ENCODE measurements around the gene PRKAA2. TPM values are rescaled to one million over a fixed set of nuclear protein-coding genes. Genes with fewer than 3 reads are reported as not detected.

PRKAA2 gene
- polyA plus RNA-seq, 5 donors: 3.3 to 5.4 (median 4.1) TPM

DNA sequence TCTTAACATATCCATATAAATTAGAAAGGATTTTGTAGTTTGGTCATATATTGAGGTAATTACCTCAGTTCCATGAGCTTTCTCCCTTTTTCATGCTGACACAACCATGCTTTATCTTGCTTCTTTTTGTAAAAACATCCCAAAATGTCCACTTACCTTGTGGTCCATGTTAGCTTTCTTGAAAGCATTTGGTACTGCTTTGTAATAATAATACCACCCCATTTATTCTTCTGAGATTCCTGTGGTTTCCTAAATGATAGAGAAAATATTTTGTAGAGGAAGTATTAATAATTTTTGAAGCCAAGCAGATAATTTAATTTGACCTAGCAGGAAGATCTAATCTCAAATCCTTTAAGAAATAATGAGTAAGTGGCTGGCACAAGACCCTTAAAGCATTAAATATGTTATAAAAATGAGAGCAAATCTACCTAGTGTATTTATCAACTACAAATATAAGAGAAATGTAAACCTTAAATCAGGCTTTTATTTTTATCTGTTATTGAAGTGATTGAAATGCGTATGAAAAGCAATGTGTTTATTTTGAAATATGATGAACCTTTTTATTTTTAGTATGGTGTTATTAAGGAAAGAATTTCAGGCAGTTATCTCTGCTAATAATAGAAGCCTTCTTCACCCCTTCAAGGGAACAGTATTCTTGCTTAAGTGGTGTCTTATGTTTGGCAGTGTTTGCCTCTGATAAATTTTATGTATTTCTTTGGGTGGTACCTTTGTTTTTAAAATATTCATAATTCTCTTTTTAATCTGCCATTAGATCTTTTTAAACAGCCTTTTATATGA, 9.2 kb downstream of the PRKAA2 start:
- DNase-seq: no peak

DNA sequence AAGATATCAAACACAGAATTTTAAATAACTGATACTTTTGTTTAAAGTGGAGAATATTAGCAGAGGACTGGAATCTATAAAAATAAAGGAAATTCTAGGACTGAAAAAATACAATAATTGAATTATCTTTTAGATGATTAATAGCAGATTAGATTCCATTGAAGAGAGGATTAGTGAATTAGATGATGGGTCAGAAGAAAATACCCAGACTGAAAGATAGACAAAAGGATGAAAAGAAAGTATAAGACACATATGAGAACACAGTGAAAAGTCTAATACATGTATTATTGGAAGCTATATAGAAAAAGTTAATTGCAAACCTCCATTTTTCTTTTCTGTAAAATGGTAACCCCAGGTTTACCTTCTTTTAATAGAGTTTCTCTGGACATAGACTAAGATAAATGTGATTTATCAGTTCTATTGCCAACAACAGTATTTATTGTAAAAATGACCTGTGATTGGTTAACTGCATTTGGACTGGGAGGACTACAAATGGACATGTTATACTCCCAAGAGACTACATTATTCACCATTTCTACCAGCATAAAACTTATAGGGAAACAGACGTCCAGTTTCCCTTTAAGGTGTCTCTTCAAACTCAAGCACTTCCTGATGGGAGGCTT, 11.0 kb downstream of the PRKAA2 start:
- DNase-seq: no peak

DNA sequence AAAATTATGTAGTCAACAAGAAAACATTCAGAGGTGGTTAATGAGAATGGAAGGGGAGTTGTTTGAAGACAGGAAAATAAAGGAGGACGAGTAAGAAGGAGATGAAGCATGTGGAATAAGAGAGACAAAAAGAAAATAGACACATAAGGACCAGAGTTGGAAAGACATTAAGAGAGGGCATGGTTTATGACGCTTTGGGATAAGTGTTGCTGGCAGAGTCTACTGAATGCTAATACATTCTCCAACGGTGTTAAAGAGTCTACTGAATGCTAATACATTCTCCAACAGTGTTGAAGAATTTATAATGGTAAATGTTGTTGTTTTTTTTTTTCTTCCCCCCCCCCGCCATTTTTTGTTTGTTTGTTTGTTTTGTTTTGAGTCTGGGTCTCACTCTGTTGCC, 13.1 kb downstream of the PRKAA2 start:
- DNase-seq: no peak

DNA sequence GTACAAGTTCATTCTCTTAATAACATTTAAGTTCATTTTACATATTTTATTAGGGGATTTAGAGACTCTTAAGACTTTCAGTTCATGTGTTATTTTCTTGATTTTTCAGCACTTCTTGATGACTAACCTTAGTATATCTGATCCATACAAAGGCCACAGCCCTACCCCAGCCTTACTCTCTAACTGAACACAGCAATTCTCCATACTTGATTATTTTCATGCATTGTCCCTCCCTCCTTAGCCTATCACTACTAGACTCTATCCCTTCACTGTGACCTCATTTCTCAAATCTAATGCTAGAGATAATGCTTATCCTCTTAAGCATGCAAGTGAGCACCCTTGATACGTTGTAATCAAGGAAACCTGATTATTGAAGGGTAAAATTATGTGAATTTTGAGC, 15.2 kb downstream of the PRKAA2 start:
- DNase-seq: no peak

DNA sequence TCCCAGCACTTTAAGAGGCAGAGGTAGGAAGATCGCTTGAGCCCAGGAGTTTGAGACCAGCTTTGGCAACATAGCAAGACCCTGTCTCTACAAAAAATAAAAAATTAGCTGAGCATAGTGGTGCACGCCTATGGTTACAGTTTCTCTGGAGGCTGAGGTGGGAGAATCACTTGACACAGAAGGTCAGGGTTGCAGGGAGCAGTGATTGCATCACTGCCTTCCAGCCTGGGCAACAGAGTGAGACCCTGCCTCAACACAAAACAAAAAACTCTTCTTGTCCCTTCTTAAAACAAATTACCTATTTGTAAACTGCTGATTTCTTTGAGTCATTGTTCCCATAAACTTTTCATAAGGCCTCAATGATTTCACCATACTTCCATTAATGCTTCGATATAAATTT, 18.7 kb downstream of the PRKAA2 start:
- DNase-seq: no peak

DNA sequence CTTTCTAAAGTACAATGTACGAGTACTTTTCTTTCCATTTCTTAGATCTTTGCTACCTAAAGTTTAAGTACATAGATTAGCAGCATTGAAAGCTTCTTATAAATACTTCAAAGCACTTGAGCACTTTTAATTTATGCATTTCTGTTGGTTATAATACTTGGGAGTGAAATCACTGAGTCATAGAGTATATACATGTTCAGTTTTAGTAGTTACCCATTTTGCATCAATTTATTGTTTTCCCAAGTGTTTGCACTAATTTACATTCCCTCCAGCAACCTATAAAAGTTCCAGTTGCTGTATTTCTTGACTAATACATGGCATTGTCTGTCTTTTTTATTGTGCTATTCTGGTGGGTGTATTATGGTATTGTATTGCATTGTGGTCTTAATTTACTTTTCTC, 20.3 kb downstream of the PRKAA2 start:
- no peak for DNase-seq

DNA sequence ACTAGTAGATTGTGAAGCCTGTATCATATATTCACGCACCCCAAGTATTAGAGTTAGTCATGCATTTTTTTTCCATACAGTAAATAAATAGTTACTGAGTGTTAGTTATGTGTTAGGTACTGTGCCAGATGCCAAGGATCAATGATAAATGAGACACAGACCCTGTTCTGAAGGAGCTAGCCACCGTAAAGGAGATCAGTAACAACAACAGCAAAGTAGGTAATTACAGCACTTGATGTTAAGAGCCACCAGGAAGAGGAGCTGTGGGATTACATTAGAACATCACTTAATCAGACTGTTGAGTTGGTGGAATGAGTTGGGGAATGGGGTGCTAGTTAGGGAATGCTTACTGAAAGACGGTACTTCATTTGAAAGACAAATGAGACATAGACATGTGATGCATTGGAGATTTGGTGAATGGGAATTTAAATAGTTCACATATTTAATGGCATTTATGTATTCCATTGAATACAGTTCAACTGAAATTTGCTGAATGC, 21.0 kb downstream of the PRKAA2 start:
- DNase-seq: no peak

DNA sequence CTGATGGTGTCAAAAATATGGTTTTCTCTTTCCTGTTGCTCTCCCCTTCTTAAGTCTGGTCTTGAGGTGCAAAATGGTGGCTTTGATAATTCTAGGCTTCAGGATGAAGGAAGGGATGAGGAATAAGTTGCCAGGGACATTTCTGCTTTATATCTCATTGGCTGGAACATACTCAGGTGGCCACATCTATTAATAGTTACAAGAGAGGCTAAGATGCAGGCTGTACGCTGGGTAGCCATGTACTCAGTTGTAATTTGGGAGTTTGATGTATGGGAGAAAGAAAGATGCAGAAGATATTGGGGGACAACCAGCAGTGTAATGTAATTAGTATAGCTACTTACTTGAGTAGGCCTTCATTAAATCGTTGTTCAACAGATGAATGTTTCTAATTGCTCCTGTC, 25.2 kb downstream of the PRKAA2 start:
- no peak for DNase-seq

DNA sequence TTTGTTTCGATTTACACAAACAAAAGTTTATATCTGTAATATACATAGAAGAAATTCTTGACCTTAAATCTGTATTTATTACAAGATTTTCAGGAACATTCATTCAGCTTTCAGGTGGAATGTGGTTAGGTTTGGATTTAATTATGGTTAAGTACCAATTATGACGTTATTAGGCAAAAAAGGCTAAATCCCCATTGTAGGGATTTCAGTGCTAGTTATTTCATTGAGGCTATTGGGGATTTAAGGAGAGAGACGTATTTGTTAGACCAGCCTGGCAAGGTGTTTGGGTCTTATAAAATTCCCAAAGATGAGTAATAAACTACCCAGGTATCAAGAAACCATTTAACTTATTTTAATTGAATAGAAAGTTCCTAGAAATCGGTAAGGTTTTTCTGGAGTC, 26.0 kb downstream of the PRKAA2 start:
- no peak for DNase-seq

DNA sequence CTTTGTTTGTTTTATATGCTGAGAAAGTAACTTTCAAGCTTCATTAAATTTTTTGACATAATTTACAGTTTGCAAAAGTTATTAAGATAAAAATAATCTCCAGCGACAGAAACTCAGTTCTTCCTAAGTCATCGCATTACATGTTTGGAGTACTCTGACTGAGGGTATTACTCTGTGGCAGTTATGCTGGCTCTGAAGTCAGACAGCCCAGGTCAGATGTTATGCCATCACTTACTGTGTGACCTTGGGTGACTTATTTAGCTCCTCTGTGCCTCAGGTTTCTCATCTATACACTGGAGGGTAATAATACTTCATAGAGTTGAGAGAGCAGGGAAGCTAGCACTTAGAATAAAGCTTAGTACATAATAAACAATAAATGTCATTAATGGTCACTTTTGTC, 26.4 kb downstream of the PRKAA2 start:
- DNase-seq: no peak

DNA sequence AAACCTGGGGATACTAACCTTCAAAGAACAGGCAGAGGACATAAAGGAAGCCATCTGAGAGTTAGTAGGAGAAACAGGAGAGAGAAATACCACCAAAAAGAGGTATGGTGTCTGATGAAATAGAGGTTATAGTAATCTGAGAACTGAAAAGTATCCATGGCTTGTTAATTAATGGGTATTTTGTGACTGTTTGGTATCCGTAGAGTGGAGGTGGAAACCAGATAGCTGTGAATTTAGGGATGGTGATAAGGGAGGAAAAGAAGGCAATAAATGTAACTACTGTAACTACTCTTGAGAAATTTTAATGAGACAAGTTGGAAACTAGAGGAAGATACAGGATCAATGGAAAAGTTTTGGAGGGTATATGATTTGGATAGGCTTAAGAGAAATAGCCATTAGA, 27.5 kb downstream of the PRKAA2 start:
- DNase-seq: no peak

DNA sequence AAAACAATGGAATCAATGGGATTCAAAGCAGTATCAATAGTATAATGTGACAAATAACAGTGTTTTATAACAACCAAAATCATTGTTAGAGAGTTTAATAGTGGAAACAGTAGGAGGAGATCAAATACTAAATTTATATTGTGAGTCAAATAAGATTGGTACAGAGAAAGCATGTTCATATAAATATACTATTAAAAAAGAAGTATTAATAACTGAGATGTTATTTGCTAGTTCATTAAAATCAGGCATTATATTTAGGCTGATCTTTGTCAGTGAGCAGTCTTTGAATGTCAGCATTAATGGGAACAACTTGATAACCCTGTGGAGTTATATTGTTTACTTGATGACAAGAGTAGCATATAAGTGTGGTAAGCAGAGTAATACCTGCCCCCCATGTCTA, 30.6 kb downstream of the PRKAA2 start:
- DNase-seq: no peak

DNA sequence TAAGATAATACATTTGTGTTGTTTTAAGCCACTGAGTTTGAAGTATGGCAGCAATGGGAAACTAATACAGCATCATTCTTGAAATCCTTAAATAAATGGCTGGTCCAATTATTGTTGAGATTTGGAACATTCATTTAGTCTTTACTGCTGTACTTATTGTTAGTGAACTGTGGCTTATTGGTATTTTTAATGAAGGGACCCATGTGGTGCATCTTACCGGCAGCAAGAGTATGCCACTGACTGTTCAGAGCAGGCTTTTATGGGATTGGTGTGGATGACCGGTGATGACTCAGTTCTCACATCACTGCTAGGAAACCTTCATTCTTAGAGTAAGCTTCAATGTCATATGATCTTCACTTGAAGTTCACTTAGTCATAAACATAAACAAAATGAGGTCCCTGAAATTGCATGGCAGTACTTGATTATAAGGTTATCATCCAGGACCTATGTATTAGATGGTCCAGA, 31.5 kb downstream of the PRKAA2 start:
- no peak for DNase-seq

DNA sequence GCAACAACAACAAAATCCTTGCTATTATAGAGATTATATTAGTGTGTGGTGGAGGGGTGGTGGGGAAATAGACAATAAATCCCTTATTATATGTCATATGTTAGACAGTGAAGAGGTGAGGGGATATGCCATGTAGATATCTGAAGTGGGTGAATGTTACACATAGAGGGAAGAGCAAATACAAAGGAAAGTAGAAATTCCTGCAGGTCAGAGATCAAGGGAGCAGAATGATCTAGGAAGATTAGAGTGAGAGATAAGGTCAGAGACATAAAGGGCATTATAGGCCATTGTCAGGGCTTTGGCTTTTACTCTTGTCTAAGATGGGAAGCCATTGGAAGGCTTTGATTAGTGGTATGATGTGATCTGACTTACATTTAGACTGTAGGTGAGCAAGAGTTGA, 38.5 kb downstream of the PRKAA2 start:
- DNase-seq: no peak

DNA sequence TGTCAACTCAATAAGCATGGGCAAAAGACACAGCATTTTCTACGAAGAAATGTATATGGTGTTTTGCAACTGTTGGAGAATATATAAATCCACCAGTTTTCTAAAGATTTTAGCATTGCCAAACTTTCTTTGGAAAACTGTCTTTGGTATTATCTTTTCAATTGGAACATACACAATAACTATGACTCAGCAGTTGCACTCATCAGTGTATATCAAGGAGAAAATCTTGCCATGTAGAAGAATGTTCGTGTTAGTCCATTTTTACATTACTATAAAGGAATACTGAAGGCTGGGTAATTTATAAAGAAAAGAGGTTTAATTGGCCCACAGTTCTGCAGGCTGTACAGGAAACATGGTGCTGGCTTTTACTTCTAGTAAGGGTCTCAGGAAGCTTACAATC, 41.1 kb downstream of the PRKAA2 start:
- no peak for DNase-seq

DNA sequence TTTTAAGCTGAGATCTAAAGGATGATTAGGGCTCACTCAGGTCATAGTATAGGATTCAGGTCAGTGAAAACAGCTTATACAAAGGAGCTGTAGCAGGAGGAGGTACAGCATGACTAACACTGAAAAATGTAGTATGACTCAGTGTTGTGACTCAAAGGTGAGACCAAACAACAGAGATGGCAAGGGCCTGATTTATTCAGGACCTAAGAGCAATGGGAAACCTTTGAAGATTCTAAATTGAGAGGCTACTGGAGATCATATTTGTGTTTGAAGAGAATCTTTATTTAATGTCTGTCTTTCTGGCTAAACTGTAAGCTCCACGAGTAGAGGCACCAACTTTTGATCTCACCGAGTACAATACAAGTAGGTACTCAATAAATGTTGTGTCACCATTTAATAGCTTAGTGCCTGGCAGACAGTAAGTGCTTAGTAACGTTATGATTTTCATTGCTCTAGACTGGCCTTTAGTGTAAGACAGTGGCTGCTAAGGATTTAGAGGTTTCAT, 43.5 kb downstream of the PRKAA2 start:
- DNase-seq: no peak

DNA sequence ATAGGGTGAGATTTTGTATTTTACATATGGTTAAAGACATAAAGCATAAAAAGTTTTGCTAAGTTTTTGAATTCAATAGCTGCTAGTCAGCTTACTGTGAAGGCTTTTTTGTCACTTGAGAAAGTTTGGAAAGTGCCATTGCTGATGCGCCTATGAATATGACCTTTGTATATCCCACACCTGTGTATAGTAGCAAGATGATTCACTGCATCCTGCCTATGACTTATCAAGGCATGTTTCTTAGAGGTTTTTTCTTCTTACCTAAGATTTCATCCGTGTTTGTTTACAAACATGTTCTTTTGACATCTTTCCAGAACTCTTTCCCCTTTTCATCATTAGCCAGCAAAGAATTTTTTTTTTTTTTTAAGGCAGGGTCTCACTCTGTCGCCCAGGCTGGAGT, 51.5 kb downstream of the PRKAA2 start:
- no peak for DNase-seq

DNA sequence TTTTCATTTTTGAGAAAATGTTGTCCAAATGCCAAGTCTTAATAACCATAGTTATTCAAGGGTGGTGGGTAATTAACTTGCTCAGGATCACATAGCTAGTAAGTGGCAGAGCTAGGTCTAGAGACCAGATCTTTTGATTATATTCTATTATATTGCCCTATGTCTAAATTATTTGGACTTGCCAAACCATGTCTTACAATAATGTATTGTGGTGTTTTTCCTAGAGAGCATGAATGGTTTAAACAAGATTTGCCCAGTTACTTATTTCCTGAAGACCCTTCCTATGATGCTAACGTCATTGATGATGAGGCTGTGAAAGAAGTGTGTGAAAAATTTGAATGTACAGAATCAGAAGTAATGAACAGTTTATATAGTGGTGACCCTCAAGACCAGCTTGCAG, 58.6 kb downstream of the PRKAA2 start:
- DNase-seq: no peak

DNA sequence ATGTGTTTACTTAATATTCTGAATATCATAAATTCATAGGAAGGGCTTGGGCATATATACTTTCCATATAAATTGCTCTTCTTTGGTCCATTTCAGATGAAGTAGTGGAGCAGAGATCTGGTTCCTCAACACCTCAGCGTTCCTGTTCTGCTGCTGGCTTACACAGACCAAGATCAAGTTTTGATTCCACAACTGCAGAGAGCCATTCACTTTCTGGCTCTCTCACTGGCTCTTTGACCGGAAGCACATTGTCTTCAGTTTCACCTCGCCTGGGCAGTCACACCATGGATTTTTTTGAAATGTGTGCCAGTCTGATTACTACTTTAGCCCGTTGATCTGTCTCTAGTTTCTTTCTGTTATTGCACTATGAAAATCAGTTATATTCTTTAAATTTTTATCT, 62.3 kb downstream of the PRKAA2 start:
- no peak for DNase-seq

DNA sequence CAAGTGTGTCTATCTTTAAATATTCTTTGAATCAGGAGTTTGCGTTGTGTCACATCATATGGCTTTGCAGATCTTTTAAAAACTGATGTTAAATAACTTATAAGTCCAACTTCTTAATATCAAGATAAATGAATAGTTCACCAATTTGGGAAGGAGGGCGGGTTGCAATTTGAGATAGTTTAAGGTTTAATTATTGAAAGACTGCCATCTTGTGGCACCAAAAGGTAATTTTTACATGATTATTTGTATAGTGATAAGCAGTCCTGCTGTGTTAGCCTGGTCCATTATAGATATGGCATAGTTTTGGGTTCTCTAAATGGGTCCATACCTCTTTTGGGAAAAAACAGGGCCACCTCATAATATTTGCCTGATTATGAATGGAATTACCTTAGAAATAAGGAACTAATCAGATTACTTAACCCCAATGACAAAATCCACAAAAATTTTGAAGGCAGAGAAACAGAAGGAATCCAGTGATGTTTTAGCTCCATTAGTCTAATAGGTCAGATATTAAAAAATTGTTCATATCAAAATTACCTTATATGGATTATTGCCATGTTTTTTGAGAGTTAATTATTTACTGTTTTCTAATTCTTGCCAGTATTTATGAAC, 64.3 kb downstream of the PRKAA2 start:
- peak; percentile 29 to 34 for DNase-seq

DNA sequence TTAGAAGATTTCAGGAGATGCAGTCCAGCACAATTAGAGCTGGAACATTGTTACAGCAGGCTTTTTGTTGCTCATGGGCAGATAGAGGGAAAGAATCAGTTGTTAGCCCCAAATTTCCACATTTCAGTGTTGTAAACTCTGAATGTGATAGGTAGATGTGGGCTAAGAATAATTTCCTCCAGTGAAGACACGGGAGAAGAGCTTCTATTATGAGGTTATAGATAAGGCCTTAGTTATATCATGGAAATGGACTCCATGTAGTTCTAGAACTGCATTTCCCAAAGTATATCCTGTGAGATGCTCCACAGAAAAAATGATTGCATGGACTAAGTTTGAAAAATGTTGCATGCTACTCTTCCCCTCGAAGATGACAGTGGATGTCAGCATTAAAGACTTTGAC, 64.9 kb downstream of the PRKAA2 start:
- DNase-seq: no peak

DNA sequence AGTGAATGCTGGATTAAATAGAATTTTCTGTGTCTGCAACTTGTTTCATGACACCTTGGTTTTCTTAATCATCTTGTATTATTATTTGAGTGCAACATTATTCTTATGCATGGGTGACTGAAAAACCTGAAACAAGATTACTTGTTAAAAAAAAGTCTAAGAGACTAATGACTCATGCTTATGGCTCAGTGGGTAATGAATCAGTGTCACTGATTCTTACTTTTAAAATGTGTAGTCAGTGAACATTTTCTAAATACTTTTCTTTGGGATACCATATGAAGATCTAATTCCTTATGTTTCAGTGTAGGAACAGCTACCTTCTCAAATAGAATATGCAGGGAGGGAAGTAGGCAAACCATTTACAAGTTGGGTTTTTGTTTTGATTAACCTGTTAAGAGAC, 65.5 kb downstream of the PRKAA2 start:
- DNase-seq: no peak

DNA sequence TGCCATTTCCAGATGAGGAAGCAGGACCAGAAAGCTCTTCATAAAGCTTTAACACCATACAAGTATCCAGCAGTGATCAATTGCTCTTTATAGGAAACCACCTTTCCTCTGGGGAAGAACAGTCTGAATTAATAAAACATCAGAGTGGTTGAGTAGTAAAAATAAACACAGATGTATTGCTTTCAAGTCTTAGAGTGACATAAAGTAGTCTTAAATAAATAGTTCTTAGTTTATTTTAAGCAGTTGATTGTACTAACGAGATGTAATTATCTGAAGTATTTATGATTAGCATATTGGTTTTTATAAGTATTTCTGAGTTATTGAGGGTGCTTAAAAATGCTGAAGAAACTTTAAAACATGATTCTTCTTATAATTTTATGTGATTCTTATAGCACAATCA, 67.0 kb downstream of the PRKAA2 start:
- DNase-seq: no peak
